Nephron (organoid): ENCODE results near the gene DDX60.
A peak's percentile ranks its signal among the peaks of the same experiment; 100 is the strongest.

Experiments
- H3K27ac Mint-ChIP-seq, 3 experiments: 2 replicates each; pipeline ENCODE4 v1.8.0; 2020; ENCODE audit warnings: mixed read lengths in 3 of 3, mild to moderate bottlenecking in 2 of 3, moderate library complexity in 1 of 3
- H3K27me3 Mint-ChIP-seq: 2 replicates; pipeline ENCODE4 v1.8.0; 2021; ENCODE audit warnings: low read depth, mild to moderate bottlenecking, moderate library complexity, mixed read lengths
- H3K36me3 Mint-ChIP-seq: 2 replicates; pipeline ENCODE4 v1.8.0; 2020; ENCODE audit warnings: low read depth, mixed read lengths
- H3K4me1 Mint-ChIP-seq: 2 replicates; pipeline ENCODE4 v1.8.0; 2020; ENCODE audit warnings: mixed read lengths
- H3K4me3 Mint-ChIP-seq, 3 experiments: 2 replicates each; pipeline ENCODE4 v1.8.0; 2020; ENCODE audit warnings: mild to moderate bottlenecking in 3 of 3, mixed read lengths in 3 of 3, moderate library complexity in 2 of 3
- H3K9me3 Mint-ChIP-seq: 2 replicates; pipeline ENCODE4 v1.8.0; 2020; ENCODE audit warnings: mixed read lengths
- CTCF ChIP-seq, 3 experiments: fragments of 200-600 bp; sonication (generic); IDR thresholded peaks; one replicate each; pipeline ENCODE4 v1.5.0; 2021; ENCODE audit warnings: antibody characterized with exemption in 3 of 3; ENCODE audit not compliant: unreplicated experiment in 3 of 3

DDX60 gene

DNA sequence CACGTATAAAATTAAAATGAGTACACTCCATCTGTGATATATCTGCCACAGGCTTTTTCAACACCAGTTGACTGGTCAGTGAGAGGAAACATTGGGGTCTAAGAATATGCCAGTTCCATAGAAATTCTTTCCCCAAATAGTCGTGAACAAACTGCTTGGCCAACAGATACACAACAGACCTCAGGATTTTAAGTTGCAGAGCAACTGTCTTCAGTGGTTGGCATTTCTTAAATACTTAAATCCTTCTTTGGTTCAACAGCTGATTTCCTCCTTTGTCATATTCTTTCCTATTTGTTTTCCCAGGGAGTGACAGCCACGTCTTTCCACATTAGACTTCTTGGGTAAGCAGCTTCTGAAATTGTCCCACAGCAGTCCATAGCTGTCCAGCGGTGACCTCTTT lies 7.0 kb upstream of the DDX60 start:
- no peaks in the 10 kb centered on the region for H3K36me3 Mint-ChIP-seq
- no peaks in the 10 kb centered on the region for H3K9me3 Mint-ChIP-seq
- TF ChIP-seq CTCF (IDR thresholded peaks at IDR 0.05; ENCODE audit: unreplicated experiment in 3 of 3): no peak
- H3K4me3 Mint-ChIP-seq: no peak overlapping the region
- no peak overlapping the region for H3K27ac Mint-ChIP-seq
- peaks cover 5% of the 10 kb centered on the region for H3K4me1 Mint-ChIP-seq
- H3K27me3 Mint-ChIP-seq: peaks cover 6% of the 10 kb centered on the region

- Mint-ChIP-seq H3K27ac (no peak overlapping the region), H3K36me3 (no peaks in the 10 kb centered on the region), H3K4me3 (peak overlapping the region in 2 of 3 experiments; percentile 10 to 31), H3K9me3 (no peaks in the 10 kb centered on the region), H3K4me1 (peaks cover 21% of the 10 kb centered on the region), H3K27me3 (no peaks in the 10 kb centered on the region)
- TF ChIP-seq CTCF (IDR thresholded peaks at IDR 0.05; ENCODE audit: unreplicated experiment in 3 of 3): no peak
Measured at GRCh38 chr4:168321006-168321405, 2.5 kb upstream of the DDX60 start.

DNA sequence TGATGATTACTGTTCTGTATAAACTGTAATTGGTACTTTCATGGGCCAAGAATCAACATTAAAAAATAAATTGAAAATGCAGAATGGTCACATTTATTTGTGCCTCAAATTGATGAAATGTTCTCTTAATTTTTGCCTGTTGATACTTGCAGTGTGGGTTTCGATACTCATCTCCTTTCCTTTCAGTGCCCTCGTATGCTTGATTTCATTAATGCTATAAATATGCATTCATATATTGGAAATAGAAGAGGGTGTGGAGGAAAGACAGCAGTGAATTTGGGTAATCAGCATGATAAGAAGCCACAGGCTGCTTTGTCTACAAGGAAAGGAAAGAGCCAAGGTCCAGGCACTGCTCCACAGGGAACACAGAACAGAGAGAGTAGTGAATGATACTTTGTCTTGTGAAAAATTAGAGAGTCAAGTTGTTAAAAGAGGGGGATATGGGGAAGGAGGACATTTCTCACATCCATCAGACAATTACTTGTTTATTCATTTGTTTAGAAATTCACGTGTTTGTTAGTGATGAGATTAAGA lies 1.0 kb upstream of the DDX60 start:
- Mint-ChIP-seq H3K4me3 (peak overlapping the region; percentile 91 to 94 (median 92)), H3K9me3 (no peaks in the 10 kb centered on the region), H3K36me3 (no peaks in the 10 kb centered on the region), H3K27me3 (no peaks in the 10 kb centered on the region), H3K4me1 (peaks cover 16% of the 10 kb centered on the region), H3K27ac (peak overlapping the region in 2 of 3 experiments; percentile 96 to 97)
- no peak for TF ChIP-seq CTCF (IDR thresholded peaks at IDR 0.05; ENCODE audit: unreplicated experiment in 3 of 3)

DNA sequence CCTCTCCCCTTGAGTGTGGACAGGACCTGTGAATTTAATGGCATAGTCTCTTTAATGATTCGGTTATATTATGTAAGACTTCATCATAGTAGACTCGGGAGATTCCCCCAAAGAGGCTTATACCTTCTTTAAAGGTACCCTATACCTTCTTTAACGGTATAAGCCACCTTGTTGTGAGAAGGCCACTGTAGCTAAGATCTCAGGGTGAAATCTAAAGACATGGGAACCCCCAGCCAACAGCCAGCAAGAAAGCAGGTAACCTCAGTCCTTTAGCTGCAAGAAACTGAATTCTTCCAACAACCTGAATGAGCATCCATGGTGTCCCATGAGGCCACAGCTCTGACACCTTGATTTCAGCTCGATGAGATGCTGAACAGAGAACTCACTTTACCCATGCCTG lies 931 bp downstream of the DDX60 start:
- H3K4me1 Mint-ChIP-seq: peaks cover 16% of the 10 kb centered on the region
- H3K9me3 Mint-ChIP-seq: no peaks in the 10 kb centered on the region
- no peaks in the 10 kb centered on the region for H3K36me3 Mint-ChIP-seq
- H3K4me3 Mint-ChIP-seq: peak overlapping the region; percentile 91 to 94 (median 92)
- H3K27ac Mint-ChIP-seq: peak overlapping the region in 1 of 3 experiments; percentile 97
- no peaks in the 10 kb centered on the region for H3K27me3 Mint-ChIP-seq
- no peak for TF ChIP-seq CTCF (IDR thresholded peaks at IDR 0.05; ENCODE audit: unreplicated experiment in 3 of 3)

DNA sequence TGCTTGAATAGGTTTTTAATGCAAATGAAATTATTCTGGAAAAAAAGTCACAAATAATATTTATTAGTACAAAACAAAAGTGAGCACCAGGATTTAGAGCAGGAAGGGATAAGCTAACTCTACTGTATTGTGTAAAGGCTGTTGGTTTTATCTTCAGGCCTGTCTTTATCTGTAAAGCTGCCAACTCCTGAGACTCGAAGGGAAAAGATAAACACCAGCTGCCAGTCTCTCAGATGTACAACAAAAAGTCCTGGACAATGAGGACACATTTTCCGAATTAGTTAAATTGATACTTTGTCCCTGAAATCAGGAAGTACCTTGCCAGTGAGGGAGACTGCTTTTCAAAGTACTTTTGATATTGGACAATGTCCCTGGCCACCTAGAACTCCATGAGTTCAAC lies 8.8 kb downstream of the DDX60 start:
- peak overlapping the region in 1 of 3 experiments; percentile 12 for H3K27ac Mint-ChIP-seq
- no peaks in the 10 kb centered on the region for H3K9me3 Mint-ChIP-seq
- no peak overlapping the region for H3K4me3 Mint-ChIP-seq
- H3K36me3 Mint-ChIP-seq: no peaks in the 10 kb centered on the region
- H3K27me3 Mint-ChIP-seq: no peaks in the 10 kb centered on the region
- TF ChIP-seq CTCF (IDR thresholded peaks at IDR 0.05; ENCODE audit: unreplicated experiment in 3 of 3): no peak
- peaks cover 8% of the 10 kb centered on the region for H3K4me1 Mint-ChIP-seq

DNA sequence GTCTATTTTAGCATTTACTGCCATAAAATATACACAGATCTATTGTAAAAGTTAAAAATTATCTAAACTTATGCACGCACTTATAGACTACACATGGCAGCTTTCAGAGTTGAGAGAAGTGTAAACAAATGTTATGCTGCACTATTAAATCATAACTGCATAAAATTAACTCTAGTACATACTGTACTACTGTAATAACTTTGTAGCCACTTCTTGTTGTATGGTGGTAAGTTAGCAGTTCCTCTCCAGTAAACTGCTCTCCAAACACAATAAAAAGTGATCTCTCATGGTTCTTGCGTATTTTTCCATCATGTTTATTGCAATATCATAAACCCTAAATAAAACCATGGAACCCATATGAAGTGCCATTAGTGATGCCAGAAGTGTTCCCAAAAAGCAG lies 9.6 kb downstream of the DDX60 start:
- Mint-ChIP-seq H3K9me3 (no peaks in the 10 kb centered on the region), H3K27me3 (no peaks in the 10 kb centered on the region)
- TF ChIP-seq CTCF (IDR thresholded peaks at IDR 0.05; ENCODE audit: unreplicated experiment in 3 of 3): no peak

More for the DNA sequence above, 9.6 kb downstream of the DDX60 start:
- Mint-ChIP-seq H3K4me1 (peaks cover 8% of the 10 kb centered on the region), H3K27ac (no peak overlapping the region), H3K36me3 (no peaks in the 10 kb centered on the region), H3K4me3 (no peak overlapping the region)
